ENCODE results near the gene PLEKHA1.

Gene PLEKHA1

GRCh38 chr10:122445469-122445868 lies 71.0 kb downstream of the PLEKHA1 start:
- Histone ChIP-seq H3K23ac (ENCODE audit: low read depth, low read length, poor library complexity) (no peak overlapping the region), H3K9ac (ENCODE audit: low read depth, low read length, poor library complexity) (no peak overlapping the region), H2AK5ac (ENCODE audit: low read depth, low read length) (no peak overlapping the region), H2AFZ (ENCODE audit: low read length) (no peak overlapping the region), H4K8ac (ENCODE audit: low read depth, low read length) (no peak overlapping the region), H3K9me3 (replicated peaks in 1 of 2; ENCODE audit: control insufficient read depth in 2 of 2, insufficient read depth in 1 of 2, low read depth in 1 of 2, low read length in 2 of 2) (peaks cover 10 to 19% of the 10 kb centered on the region in 2 donors), H2BK15ac (ENCODE audit: low read length) (no peak overlapping the region), H3K14ac (ENCODE audit: low read length) (no peak overlapping the region), H2BK12ac (ENCODE audit: low read length) (no peak overlapping the region), H3K4me1 (ENCODE audit: control insufficient read depth in 2 of 2, insufficient read depth in 1 of 2, low read depth in 1 of 2, low read length in 2 of 2) (peaks cover 0 to 10% of the 10 kb centered on the region in 2 donors), H2BK120ac (ENCODE audit: low read depth, low read length) (no peak overlapping the region), H3K4ac (ENCODE audit: low read length) (no peak overlapping the region), H3K79me1 (ENCODE audit: low read depth, low read length) (no peaks in the 10 kb centered on the region), H4K91ac (ENCODE audit: low read depth, low read length, poor library complexity) (no peak overlapping the region), H3K36me3 (replicated peaks in 1 of 2; ENCODE audit: control insufficient read depth in 2 of 2, insufficient read depth in 2 of 2, low read length in 2 of 2) (no peaks in the 10 kb centered on the region), H2BK5ac (ENCODE audit: low read length) (no peak overlapping the region), H3K4me3 (ENCODE audit: low read length in 2 of 2) (no peak overlapping the region), H3K27ac (replicated peaks; ENCODE audit: low read length) (no peak overlapping the region), H3K27me3 (ENCODE audit: control insufficient read depth in 3 of 3, insufficient read depth in 3 of 3, low read depth in 1 of 3, low read length in 3 of 3) (peaks cover 0 to 4% (median 0%) of the 10 kb centered on the region in 3 experiments), H3K18ac (ENCODE audit: low read length) (no peak overlapping the region), H3K4me2 (ENCODE audit: insufficient read depth, low read length, poor library complexity, severe bottlenecking) (no peak overlapping the region)
- no peak for DNase-seq (ENCODE audit: low spot score)
- no CpG with 5 or more reads among the region's 1 CpG for WGBS, 2 donors (ENCODE audit: extremely low coverage in 2 of 2, insufficient read length in 2 of 2, insufficient replicate concordance in 1 of 2)

- Histone ChIP-seq H3K9ac (ENCODE audit: low read depth, low read length, poor library complexity) (no peak overlapping the region), H2BK15ac (ENCODE audit: low read length) (no peak overlapping the region), H3K4me1 (ENCODE audit: control insufficient read depth in 2 of 2, insufficient read depth in 1 of 2, low read depth in 1 of 2, low read length in 2 of 2) (peaks cover 0 to 10% of the 10 kb centered on the region in 2 donors), H3K4me3 (ENCODE audit: low read length in 2 of 2) (no peak overlapping the region), H3K27me3 (ENCODE audit: control insufficient read depth in 3 of 3, insufficient read depth in 3 of 3, low read depth in 1 of 3, low read length in 3 of 3) (peaks cover 0 to 4% (median 0%) of the 10 kb centered on the region in 3 experiments), H2AK5ac (ENCODE audit: low read depth, low read length) (no peak overlapping the region), H2BK12ac (ENCODE audit: low read length) (no peak overlapping the region), H3K14ac (ENCODE audit: low read length) (no peak overlapping the region), H3K4ac (ENCODE audit: low read length) (no peak overlapping the region), H2BK120ac (ENCODE audit: low read depth, low read length) (no peak overlapping the region), H2AFZ (ENCODE audit: low read length) (no peak overlapping the region), H3K4me2 (ENCODE audit: insufficient read depth, low read length, poor library complexity, severe bottlenecking) (no peak overlapping the region), H3K18ac (ENCODE audit: low read length) (no peak overlapping the region), H3K36me3 (replicated peaks in 1 of 2; ENCODE audit: control insufficient read depth in 2 of 2, insufficient read depth in 2 of 2, low read length in 2 of 2) (no peaks in the 10 kb centered on the region), H2BK5ac (ENCODE audit: low read length) (no peak overlapping the region), H4K91ac (ENCODE audit: low read depth, low read length, poor library complexity) (no peak overlapping the region), H3K79me1 (ENCODE audit: low read depth, low read length) (no peaks in the 10 kb centered on the region), H3K27ac (replicated peaks; ENCODE audit: low read length) (no peak overlapping the region), H4K8ac (ENCODE audit: low read depth, low read length) (no peak overlapping the region), H3K9me3 (replicated peaks in 1 of 2; ENCODE audit: control insufficient read depth in 2 of 2, insufficient read depth in 1 of 2, low read depth in 1 of 2, low read length in 2 of 2) (peaks cover 10 to 15% of the 10 kb centered on the region in 2 donors), H3K23ac (ENCODE audit: low read depth, low read length, poor library complexity) (no peak overlapping the region)
- DNase-seq (ENCODE audit: low spot score) = no peak
Measured at GRCh38 chr10:122445904-122446303, 71.4 kb downstream of the PLEKHA1 start.

GRCh38 chr10:122446668-122447423 lies 72.3 kb downstream of the PLEKHA1 start:
- no peak for DNase-seq (ENCODE audit: low spot score)
- Histone ChIP-seq H3K36me3 (replicated peaks in 1 of 2; ENCODE audit: control insufficient read depth in 2 of 2, insufficient read depth in 2 of 2, low read length in 2 of 2) (no peaks in the 10 kb centered on the region), H2BK120ac (ENCODE audit: low read depth, low read length) (no peak overlapping the region), H3K9ac (ENCODE audit: low read depth, low read length, poor library complexity) (no peak overlapping the region), H3K79me1 (ENCODE audit: low read depth, low read length) (no peaks in the 10 kb centered on the region), H4K91ac (ENCODE audit: low read depth, low read length, poor library complexity) (no peak overlapping the region), H2AFZ (ENCODE audit: low read length) (no peak overlapping the region), H3K18ac (ENCODE audit: low read length) (no peak overlapping the region), H4K8ac (ENCODE audit: low read depth, low read length) (no peak overlapping the region), H2BK15ac (ENCODE audit: low read length) (no peak overlapping the region), H2AK5ac (ENCODE audit: low read depth, low read length) (no peak overlapping the region), H3K4me1 (ENCODE audit: control insufficient read depth in 2 of 2, insufficient read depth in 1 of 2, low read depth in 1 of 2, low read length in 2 of 2) (peaks cover 0 to 7% of the 10 kb centered on the region in 2 donors), H3K4me3 (ENCODE audit: low read length in 2 of 2) (no peak overlapping the region), H3K9me3 (replicated peaks in 1 of 2; ENCODE audit: control insufficient read depth in 2 of 2, insufficient read depth in 1 of 2, low read depth in 1 of 2, low read length in 2 of 2) (peaks cover 10 to 14% of the 10 kb centered on the region in 2 donors), H3K23ac (ENCODE audit: low read depth, low read length, poor library complexity) (no peak overlapping the region), H2BK5ac (ENCODE audit: low read length) (no peak overlapping the region), H3K14ac (ENCODE audit: low read length) (no peak overlapping the region), H3K4me2 (ENCODE audit: insufficient read depth, low read length, poor library complexity, severe bottlenecking) (no peak overlapping the region), H2BK12ac (ENCODE audit: low read length) (no peak overlapping the region), H3K27me3 (ENCODE audit: control insufficient read depth in 3 of 3, insufficient read depth in 3 of 3, low read depth in 1 of 3, low read length in 3 of 3) (peaks cover 0 to 4% (median 0%) of the 10 kb centered on the region in 3 experiments), H3K4ac (ENCODE audit: low read length) (no peak overlapping the region), H3K27ac (replicated peaks; ENCODE audit: low read length) (no peak overlapping the region)
- WGBS, 2 donors (ENCODE audit: extremely low coverage in 2 of 2, insufficient read length in 2 of 2, insufficient replicate concordance in 1 of 2) = no CpG with 5 or more reads among the region's 2 CpGs

GRCh38 chr10:122448600-122448999 lies 74.1 kb downstream of the PLEKHA1 start:
- no peak overlapping the region for H2BK15ac ChIP-seq (ENCODE audit: low read length)
- no peaks in the 10 kb centered on the region for H3K79me1 ChIP-seq (ENCODE audit: low read depth, low read length)
- no peak overlapping the region for H3K4me3 ChIP-seq (ENCODE audit: low read length in 2 of 2)
- no peak overlapping the region for H3K23ac ChIP-seq (ENCODE audit: low read depth, low read length, poor library complexity)
- no peak overlapping the region for H2BK12ac ChIP-seq (ENCODE audit: low read length)
- H3K27ac ChIP-seq (replicated peaks; ENCODE audit: low read length) = no peak overlapping the region
- peaks cover 0 to 4% (median 0%) of the 10 kb centered on the region in 3 experiments for H3K27me3 ChIP-seq (ENCODE audit: control insufficient read depth in 3 of 3, insufficient read depth in 3 of 3, low read depth in 1 of 3, low read length in 3 of 3)
- peaks cover 10 to 14% of the 10 kb centered on the region in 2 donors for H3K9me3 ChIP-seq (replicated peaks in 1 of 2; ENCODE audit: control insufficient read depth in 2 of 2, insufficient read depth in 1 of 2, low read depth in 1 of 2, low read length in 2 of 2)
- no peak overlapping the region for H4K91ac ChIP-seq (ENCODE audit: low read depth, low read length, poor library complexity)
- no peak overlapping the region for H3K18ac ChIP-seq (ENCODE audit: low read length)
- no peak overlapping the region for H2AK5ac ChIP-seq (ENCODE audit: low read depth, low read length)
- no peak overlapping the region for H3K4ac ChIP-seq (ENCODE audit: low read length)
- no peak overlapping the region for H3K4me2 ChIP-seq (ENCODE audit: insufficient read depth, low read length, poor library complexity, severe bottlenecking)
- H3K14ac ChIP-seq (ENCODE audit: low read length) = no peak overlapping the region
- H3K9ac ChIP-seq (ENCODE audit: low read depth, low read length, poor library complexity) = no peak overlapping the region
- no peak overlapping the region for H2BK5ac ChIP-seq (ENCODE audit: low read length)
- H2BK120ac ChIP-seq (ENCODE audit: low read depth, low read length) = no peak overlapping the region
- H3K4me1 ChIP-seq (ENCODE audit: control insufficient read depth in 2 of 2, insufficient read depth in 1 of 2, low read depth in 1 of 2, low read length in 2 of 2) = no peaks in the 10 kb centered on the region
- H4K8ac ChIP-seq (ENCODE audit: low read depth, low read length) = no peak overlapping the region
- no peaks in the 10 kb centered on the region for H3K36me3 ChIP-seq (replicated peaks in 1 of 2; ENCODE audit: control insufficient read depth in 2 of 2, insufficient read depth in 2 of 2, low read length in 2 of 2)
- WGBS, 2 donors (ENCODE audit: extremely low coverage in 2 of 2, insufficient read length in 2 of 2, insufficient replicate concordance in 1 of 2) = no CpG with 5 or more reads among the region's 3 CpGs
- DNase-seq (ENCODE audit: low spot score) = no peak
- no peak overlapping the region for H2AFZ ChIP-seq (ENCODE audit: low read length)

All from neuronal stem cell (in vitro differentiated cells).